HUDEP-2 (cell line): Measurements from ENCODE around the gene MYL6B.

Source experiments
- DNase-seq, 76 experiments: peaks; one replicate each; lab custom pipeline; 2025; ENCODE audit not compliant: unreplicated experiment in 76 of 76; lab: John Stamatoyannopoulos, UW

Gene MYL6B

GRCh38 chr12:56121204-56121870, 31.1 kb upstream of the MYL6B start:
- no peak for DNase-seq

- no peak for DNase-seq
Observed at GRCh38 chr12:56122637-56123036, 29.8 kb upstream of the MYL6B start.

- DNase-seq: no peak
Observed at GRCh38 chr12:56124133-56124532, 28.3 kb upstream of the MYL6B start.

GRCh38 chr12:56126732-56127239, 25.6 kb upstream of the MYL6B start:
- DNase-seq: peak in 30 of 76 experiments; percentile 7 to 78 (median 41)

- no peak for DNase-seq
Observed at GRCh38 chr12:56127485-56127887, 24.9 kb upstream of the MYL6B start.

- DNase-seq: peak; percentile 54 to 100 (median 99)
Observed at GRCh38 chr12:56127888-56128669, 24.3 kb upstream of the MYL6B start, which contains the start of gene ESYT1. TSS of gene ESYT1 (plus strand) at chr12:56128267. CDS start at chr12:56128320, 53 bp downstream.

GRCh38 chr12:56128670-56129205, 23.6 kb upstream of the MYL6B start:
- peak in 6 of 76 experiments; percentile 23 to 59 (median 44) for DNase-seq

- peak in 71 of 76 experiments; percentile 4 to 85 (median 62) for DNase-seq
Observed at GRCh38 chr12:56129206-56129941, 23.0 kb upstream of the MYL6B start.

- no peak for DNase-seq
Observed at GRCh38 chr12:56129942-56130495, 22.4 kb upstream of the MYL6B start.

- DNase-seq: no peak
Observed at GRCh38 chr12:56130876-56131275, 21.5 kb upstream of the MYL6B start.

GRCh38 chr12:56134897-56135296, 17.5 kb upstream of the MYL6B start:
- DNase-seq: no peak

GRCh38 chr12:56137853-56138571, 14.4 kb upstream of the MYL6B start:
- DNase-seq: no peak

GRCh38 chr12:56141946-56142784, 10.2 kb upstream of the MYL6B start:
- DNase-seq: no peak

- DNase-seq: no peak
Observed at GRCh38 chr12:56143217-56143616, 9.2 kb upstream of the MYL6B start.

GRCh38 chr12:56143870-56144269, 8.5 kb upstream of the MYL6B start:
- no peak for DNase-seq

- no peak for DNase-seq
Observed at GRCh38 chr12:56145217-56145616, 7.2 kb upstream of the MYL6B start.

GRCh38 chr12:56146492-56147460, 5.6 kb upstream of the MYL6B start:
- DNase-seq: no peak

GRCh38 chr12:56150563-56150962, 1.8 kb upstream of the MYL6B start:
- DNase-seq: peak in 2 of 76 experiments; percentile 22 to 31
